HG03442 (cell line): ENCODE results near the gene HAPLN3.

ENCODE experiments used
- ATAC-seq: cut with Tn5 transposase; IDR thresholded peaks from one replicate; pipeline ENCODE4 v1.9.1; 2021; ENCODE audit warnings: mild to moderate bottlenecking, moderate library complexity; ENCODE audit not compliant: unreplicated experiment

HAPLN3 gene

GRCh38 chr15:88912500-88912921, 17.2 kb upstream of the HAPLN3 start:
- ATAC-seq, result no peak

- ATAC-seq, result no peak
Measured at GRCh38 chr15:88911766-88912118, 16.4 kb upstream of the HAPLN3 start.

GRCh38 chr15:88909956-88910831, 14.8 kb upstream of the HAPLN3 start:
- no peak for ATAC-seq

GRCh38 chr15:88908697-88909621, 13.6 kb upstream of the HAPLN3 start:
- ATAC-seq, result no peak

GRCh38 chr15:88908123-88908522, 12.8 kb upstream of the HAPLN3 start:
- ATAC-seq, result no peak

- no peak for ATAC-seq
Measured at GRCh38 chr15:88907111-88907510, 11.8 kb upstream of the HAPLN3 start.

- ATAC-seq, result no peak
Measured at GRCh38 chr15:88906551-88906950, 11.2 kb upstream of the HAPLN3 start.

- no peak for ATAC-seq
Measured at GRCh38 chr15:88906130-88906529, 10.8 kb upstream of the HAPLN3 start.

GRCh38 chr15:88905576-88905975, 10.2 kb upstream of the HAPLN3 start:
- ATAC-seq, result no peak

- peak; percentile 74 for ATAC-seq
Measured at GRCh38 chr15:88904624-88905327, 9.4 kb upstream of the HAPLN3 start.

- no peak for ATAC-seq
Measured at GRCh38 chr15:88904257-88904623, 8.9 kb upstream of the HAPLN3 start.

- no peak for ATAC-seq
Measured at GRCh38 chr15:88902846-88903245, 7.5 kb upstream of the HAPLN3 start.

- ATAC-seq, result no peak
Measured at GRCh38 chr15:88902221-88902835, 7.0 kb upstream of the HAPLN3 start.

- no peak for ATAC-seq
Measured at GRCh38 chr15:88901508-88902220, 6.3 kb upstream of the HAPLN3 start.

GRCh38 chr15:88900982-88901418, 5.7 kb upstream of the HAPLN3 start:
- no peak for ATAC-seq

- no peak for ATAC-seq
Measured at GRCh38 chr15:88900309-88900981, 5.1 kb upstream of the HAPLN3 start.

GRCh38 chr15:88899251-88899650, 3.9 kb upstream of the HAPLN3 start:
- ATAC-seq, result no peak

GRCh38 chr15:88898736-88899135, 3.4 kb upstream of the HAPLN3 start:
- ATAC-seq, result no peak

GRCh38 chr15:88897456-88898194, 2.3 kb upstream of the HAPLN3 start:
- no peak for ATAC-seq
